Uterus (tissue), 2 donors: ENCODE results near the gene FOXO1.

Source experiments
- CTCF ChIP-seq, 4 experiments: fragments of 200-600 bp in 2 of 4; fragments of 450-650 bp in 2 of 4; sonication (generic) in 2 of 4; IDR thresholded peaks; one replicate each; pipeline ENCODE4 v1.5.1; 2016 to 2019; ENCODE audit warnings: antibody characterized with exemption in 4 of 4, mild to moderate bottlenecking in 2 of 4, moderate library complexity in 1 of 4
- POLR2A ChIP-seq, 2 donors: fragments of 450-650 bp; IDR thresholded peaks; one replicate each; pipeline ENCODE4 v1.6.1; 2016; ENCODE audit warnings: antibody characterized with exemption in 2 of 2, mild to moderate bottlenecking in 1 of 2, moderate library complexity in 1 of 2

GRCh38 chr13:40528881-40529280 is 137.6 kb downstream of the FOXO1 start:
- TF ChIP-seq CTCF (IDR thresholded peaks at IDR 0.05) (no peak), POLR2A (IDR thresholded peaks at IDR 0.05) (no peak)
